CD4-positive, alpha-beta T cell treated with Interleukin-12 subunit alpha and Interleukin-12 subunit beta, for 1 hour (primary cell): ENCODE measurements around the gene SPART.
"Not testable (repeated sequence)": the region's sequence is repeated elsewhere in the genome, so short reads cannot be mapped to it uniquely, and the experiment has no call there.

Experiments used
- DNase-seq: peaks from one replicate; pipeline ENCODE4 v3.0.0-alpha.2; 2020

The SPART gene

DNA sequence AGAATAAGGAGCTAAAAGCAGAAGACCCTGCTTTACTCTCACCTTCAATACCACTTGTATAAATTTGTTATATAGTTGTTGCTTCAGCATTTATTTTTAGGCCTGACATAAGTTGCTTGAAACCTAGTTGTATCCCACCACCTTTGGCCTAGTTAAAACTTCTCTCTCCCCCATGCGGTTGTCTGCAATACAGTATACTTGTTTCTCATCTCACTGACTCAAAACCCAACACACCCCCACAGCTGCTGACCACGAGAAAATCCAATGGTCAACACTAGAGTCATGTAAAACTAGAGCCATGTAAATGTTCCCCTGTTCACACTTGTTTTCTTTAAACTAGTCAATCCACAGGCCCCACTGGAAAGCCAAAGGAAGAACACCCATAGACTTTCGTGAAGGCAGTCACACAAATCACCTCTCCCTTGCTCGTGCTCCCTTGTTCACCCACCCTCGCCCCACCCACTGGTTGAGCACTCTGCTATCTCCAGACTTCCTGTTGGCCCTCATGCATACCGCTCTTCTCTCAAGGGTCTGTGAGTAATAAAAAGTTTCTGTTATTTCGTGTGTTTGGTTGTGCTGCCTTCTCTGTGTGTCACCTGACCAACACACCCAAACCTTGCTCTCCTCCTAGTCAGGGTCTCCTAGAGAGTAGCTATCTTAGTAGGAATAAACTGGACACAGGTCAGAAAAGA is 35.6 kb downstream of the SPART start:
- DNase-seq = no peak

DNA sequence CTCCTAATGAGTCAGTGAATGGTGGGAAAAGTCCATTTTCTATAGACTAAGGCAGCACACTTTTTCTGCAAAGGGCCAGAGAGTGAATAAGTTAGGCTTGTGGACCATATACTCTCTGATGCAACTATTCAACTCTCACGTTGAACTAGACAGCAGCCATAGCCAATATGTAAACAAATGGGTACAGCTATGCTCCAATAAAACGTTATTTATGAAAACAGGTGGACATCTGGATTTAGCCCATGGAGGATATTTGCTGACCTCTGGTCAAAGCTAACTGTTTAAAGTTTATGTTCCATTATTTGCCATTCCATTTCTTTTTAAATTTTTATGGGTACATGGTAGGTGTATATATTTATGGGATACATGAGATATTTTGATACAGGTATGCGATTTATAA is 43.9 kb downstream of the SPART start:
- DNase-seq = no peak

DNA sequence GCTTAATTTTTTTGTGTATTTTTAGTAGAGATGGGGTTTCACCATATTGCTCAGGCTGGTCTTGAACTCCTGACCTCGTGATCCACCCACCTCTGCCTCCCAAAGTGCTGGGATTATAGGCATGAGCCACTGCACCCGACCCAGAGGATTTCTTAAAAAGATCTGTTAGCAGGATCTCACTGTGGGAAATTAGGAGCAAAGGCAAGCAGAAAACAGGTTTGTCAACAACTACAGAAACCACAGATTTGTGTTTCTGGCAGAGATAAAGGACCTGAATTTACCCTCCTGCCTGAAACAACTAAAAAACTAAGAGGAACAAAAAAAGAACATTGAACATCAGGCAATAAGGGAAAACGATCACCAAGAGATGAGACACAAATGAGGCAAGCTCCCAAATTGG is 46.7 kb downstream of the SPART start:
- DNase-seq = not testable (repeated sequence)

DNA sequence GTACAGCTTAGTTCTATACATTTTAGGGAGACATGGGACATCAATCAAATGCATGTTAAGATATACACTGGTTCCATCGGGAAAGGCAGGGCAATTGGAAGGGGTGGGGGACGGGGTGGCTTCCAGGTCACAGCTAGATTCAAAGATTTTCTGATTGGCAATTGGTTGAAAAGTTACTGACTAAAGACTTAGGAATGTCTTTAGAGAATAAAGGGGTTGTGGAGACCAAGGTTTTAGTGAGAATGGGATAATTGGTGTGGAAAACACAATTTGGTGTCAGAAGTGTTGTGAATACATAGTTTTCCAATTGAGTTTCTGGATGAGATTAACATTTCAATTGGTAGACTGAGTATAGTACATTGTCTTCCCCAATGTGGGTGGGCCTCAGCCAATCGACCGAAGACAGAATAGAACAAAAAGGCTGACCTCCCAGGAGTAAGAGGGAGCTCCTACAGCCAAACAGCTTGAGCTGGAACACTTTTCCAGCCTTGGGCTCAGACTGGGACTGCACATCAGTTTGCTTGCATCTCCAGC is 47.6 kb downstream of the SPART start:
- no peak for DNase-seq

- peak; percentile 68 for DNase-seq
Observed at GRCh38 chr13:36297366-36298338, 48.5 kb downstream of the SPART start, which contains the start of gene CCDC169. TSS of gene CCDC169 (minus strand) at chr13:36297814. CDS start at chr13:36297719, 95 bp downstream.

- DNase-seq = no peak
Observed at GRCh38 chr13:36294096-36294495, 52.1 kb downstream of the SPART start.

DNA sequence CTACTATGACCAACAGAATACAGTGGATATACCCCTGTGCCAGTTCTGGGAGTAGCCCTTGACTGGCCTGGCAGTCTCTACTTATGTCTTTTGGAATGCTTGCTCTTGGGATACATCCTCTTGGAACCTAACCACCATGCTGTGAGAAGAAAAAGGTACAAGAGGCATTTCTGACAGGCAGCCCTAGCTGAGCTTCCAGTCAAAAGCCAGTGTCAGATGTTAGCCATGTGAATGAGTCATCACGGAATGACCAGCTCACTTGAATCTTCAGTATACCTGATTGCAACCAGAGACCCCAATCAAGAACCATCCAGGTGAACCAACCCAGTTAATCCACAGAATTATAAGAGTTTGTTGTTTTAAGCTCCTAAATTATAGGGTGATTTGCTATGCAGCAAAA is 52.7 kb downstream of the SPART start:
- no peak for DNase-seq

DNA sequence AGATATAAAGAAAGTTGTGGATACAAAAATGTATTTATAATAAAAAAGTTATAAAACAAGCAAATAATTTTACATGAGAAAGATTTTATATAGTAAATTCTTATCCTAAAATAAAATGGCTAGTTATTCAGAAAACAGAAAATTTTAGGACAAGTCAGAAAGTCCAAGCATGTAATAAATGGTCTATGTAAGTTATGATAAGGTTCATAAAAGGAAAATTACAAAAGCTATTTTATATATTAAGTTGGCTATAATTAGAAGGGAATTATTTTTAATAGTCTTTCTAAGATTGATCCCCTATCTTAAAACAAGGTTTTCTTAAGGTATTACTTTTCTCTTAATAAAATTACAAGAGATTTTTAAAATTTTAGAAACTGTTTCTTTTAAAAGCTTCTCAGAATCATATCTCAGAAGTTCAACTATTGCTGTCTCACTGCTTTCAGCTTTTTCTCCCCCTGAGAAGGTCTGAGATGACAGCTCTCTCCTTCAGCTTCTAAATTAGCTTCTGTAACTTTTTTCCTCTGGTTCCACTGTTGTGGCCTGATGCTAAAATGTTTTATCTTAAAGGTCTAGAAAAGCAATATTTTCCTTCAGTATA is 57.3 kb downstream of the SPART start:
- no peak for DNase-seq

- no peak for DNase-seq
Observed at GRCh38 chr13:36286006-36286405, 60.2 kb downstream of the SPART start.

DNA sequence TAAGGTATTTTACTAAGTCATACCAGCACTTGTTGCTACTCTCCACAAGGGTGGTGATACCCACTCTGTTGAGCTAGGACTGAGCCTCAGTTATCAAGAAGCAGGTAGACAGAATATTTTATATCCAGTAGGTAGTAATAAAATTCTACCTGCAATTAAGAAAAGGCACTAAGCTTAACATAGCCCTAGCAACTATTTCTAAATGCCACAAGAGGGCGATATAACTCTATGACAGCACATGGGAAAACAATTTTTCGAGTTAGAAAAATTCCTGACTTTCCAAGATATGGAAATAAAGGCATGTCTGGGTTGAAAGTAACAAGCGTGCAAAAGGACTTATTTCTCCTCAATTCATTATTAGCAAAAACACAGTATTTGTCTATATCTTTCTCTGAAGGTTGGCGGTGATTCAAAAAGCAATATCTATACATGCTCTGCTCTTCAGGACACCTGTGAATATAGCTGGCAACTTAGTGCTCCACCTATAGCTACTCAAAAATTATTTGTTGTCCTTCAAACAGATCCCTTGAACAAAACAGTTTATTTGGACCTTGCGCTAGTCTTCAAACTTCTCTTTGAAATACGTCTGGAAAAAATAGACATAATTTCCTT is 63.3 kb downstream of the SPART start:
- peak; percentile 20 for DNase-seq

DNA sequence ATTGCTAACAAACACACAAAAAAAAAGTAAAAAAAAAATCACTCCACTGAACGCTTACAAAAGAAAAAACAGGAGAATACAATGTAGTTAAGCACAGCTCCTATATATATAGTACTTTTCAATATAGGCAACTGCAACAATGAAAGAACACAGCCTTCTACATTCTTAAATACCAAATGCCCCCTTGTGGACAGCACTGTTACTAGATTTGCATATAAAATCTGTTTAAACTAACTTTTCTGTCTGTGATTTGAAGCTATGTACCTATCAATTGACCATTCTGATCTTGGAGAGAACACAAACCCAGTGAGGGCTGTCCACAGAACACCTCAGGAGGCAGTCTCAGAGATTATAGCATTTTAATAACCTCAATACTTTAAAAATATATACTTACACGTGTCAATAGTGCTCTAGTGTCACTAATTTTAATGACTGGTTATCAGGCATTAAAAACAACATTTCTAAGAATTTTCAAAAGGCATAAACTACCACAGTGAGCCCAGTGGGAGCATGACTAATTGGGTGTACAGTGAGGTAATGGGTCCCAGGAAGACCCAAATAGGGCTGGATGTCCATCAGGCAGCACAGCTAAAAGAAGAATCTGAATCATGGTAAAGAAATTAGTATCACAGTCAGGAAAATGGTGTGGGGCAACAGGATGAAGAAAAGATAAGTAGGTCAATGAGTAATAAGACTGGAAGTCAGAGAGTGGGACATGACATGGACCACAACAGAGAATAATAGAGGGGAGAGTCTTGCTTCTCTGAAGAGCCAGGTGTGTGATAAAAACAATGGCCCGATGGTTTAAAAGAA is 70.8 kb downstream of the SPART start:
- DNase-seq = no peak

DNA sequence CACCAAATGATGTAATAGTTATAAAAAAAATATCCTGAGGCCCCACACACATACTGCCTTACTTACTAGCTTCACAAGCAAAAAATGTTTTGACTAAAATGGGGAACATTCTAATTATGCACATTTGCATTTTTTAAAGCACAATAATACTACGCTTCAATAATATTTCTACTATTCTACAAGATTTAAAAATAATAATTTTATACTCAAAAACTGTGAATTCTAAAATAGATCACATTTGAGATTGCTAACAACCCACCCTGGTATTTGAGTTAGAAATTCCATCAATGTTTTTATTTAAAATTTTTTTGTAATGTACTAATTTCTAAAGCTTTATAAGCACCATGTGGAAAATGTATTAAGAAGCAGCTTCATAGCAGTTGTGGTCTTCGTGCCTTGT is 72.8 kb downstream of the SPART start:
- no peak for DNase-seq

- DNase-seq = no peak
Observed at GRCh38 chr13:36261976-36262375, 84.2 kb downstream of the SPART start.

- no peak for DNase-seq
Observed at GRCh38 chr13:36261011-36261410, 85.2 kb downstream of the SPART start.

- DNase-seq = no peak
Observed at GRCh38 chr13:36259361-36260137, 86.6 kb downstream of the SPART start.

DNA sequence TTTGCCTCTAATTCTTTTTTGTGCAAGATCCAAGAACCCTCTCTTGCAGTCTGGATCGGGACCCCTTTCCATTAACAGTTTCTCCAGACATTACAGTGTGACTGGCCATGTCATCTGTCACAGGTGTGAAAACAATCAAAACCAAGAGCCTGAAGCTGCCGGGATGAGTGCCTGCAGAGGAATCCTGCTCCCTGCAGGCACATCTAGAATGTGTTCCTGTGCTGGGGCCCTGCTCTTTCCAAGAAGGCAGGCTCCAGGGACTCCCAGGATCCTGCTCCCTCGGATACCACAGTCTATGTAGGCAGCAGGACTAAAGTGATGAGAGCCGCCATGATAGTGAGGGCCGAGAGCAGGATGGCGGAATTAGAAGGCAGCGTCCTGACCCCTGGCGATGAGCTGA is 87.4 kb downstream of the SPART start:
- no peak for DNase-seq
